GM20431 (cell line): ENCODE measurements around the gene ROCK1.
"Not testable (repeated sequence)": the region's sequence is repeated elsewhere in the genome, so short reads cannot be mapped to it uniquely, and the experiment has no call there.

ENCODE experiments used
- in situ Hi-C: fragments of 300-500 bp; cut with MseI, MboI; formaldehyde crosslinking; loops from one replicate; pipeline ENCODE4 v1.15.0; 2020; ENCODE audit warnings: low sequenced_read_pairs; ENCODE audit not compliant: unreplicated experiment

Gene ROCK1

GRCh38 chr18:21057112-21057511 is 54.5 kb downstream of the ROCK1 start:
- in situ Hi-C loops: no loop called here

DNA sequence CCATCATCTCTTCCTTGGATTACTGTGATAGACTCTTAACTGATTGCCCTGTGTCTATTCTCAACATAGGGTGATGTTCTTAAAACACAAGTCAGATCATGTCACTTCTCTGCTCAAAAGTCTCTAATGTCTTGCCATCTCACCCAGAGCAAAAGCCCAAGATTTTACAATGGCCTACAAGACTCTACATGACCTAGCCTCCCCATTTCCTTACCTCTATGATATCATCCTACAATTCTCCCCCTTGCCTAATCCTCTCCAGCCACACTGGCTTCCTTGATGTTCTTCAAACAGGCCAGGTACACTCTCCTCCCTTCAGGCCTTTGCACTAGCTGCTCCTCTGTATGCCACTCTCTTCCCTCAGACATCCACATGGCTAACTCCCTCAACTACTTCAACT is 55.1 kb downstream of the ROCK1 start:
- in situ Hi-C loops: no loop called here

- in situ Hi-C loops: no loop called here
Measured at GRCh38 chr18:21054252-21054821, 57.3 kb downstream of the ROCK1 start.

GRCh38 chr18:21053127-21053526 is 58.5 kb downstream of the ROCK1 start:
- in situ Hi-C loops: no loop called here

- in situ Hi-C loops: no loop called here
Measured at GRCh38 chr18:21052385-21052784, 59.2 kb downstream of the ROCK1 start.

GRCh38 chr18:21051620-21052019 is 60.0 kb downstream of the ROCK1 start:
- in situ Hi-C loops: no loop called here

DNA sequence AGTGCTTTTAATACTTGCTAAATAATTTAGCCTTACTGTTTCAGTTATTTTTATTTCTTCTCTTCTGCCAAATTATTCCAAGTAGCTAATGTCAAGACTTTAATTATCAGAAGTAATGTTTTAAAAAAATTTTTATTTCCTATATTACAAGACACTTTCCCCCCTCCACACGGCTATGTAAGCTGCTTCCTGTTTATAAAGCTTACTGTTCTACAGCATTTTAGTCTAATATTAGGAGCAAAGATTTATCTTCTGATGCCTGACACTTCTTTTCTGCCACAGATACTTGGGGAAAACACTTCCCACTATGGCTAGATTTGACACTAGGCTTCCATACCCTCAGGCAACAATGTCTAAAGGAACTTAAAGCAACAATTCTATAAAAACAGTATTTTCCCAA is 62.3 kb downstream of the ROCK1 start:
- in situ Hi-C loops: no loop called here

- in situ Hi-C loops: no loop called here
Measured at GRCh38 chr18:21047126-21047525, 64.5 kb downstream of the ROCK1 start.

- in situ Hi-C loops: no loop called here
Measured at GRCh38 chr18:21040466-21040865, 71.1 kb downstream of the ROCK1 start.

GRCh38 chr18:21038201-21038600 is 73.4 kb downstream of the ROCK1 start:
- in situ Hi-C loops: no loop called here

GRCh38 chr18:21031845-21032244 is 79.8 kb downstream of the ROCK1 start:
- in situ Hi-C loops: no loop called here

DNA sequence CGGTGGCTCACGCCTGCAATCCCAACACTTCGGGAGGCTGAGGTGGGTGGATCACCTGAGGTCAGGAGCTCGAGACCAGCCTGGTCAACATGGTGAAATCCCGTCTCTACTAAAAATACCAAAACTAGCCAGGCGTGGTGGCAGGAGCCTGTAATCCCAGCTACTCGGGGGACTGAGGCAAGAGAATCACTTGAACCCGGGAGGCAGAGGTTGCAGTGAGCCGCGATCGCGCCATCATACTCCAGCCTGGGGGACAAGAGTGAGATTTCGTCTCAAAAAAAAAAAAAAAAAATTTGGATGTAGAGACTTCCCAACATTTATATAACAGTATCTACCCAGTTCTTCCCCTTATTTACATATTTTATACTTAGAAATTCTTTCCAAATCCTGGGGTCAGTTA is 93.4 kb downstream of the ROCK1 start:
- in situ Hi-C loops: not testable (repeated sequence)

- in situ Hi-C loops: no loop called here
Measured at GRCh38 chr18:21012308-21012707, 99.3 kb downstream of the ROCK1 start.

- in situ Hi-C loops: no loop called here
Measured at GRCh38 chr18:21004726-21005125, 106.9 kb downstream of the ROCK1 start.

- in situ Hi-C loops: no loop called here
Measured at GRCh38 chr18:21000667-21001066, 110.9 kb downstream of the ROCK1 start.

DNA sequence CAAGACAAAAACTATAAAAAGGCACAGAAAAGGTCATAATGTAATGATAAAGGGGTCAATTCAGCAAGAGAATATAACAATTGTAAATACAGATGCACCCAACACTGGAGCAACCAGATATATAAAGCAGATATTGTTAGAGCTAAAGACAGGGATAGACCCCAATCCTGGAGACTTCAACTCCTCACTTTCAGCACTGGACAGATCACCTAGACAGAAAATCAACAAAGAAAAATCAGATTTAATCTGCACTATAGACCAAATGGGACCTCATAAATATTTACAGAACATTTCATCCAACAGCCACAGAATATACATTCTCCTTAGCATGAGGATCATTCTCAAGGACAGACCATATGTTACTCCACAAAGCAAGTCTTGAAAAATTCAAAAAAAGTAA is 114.2 kb downstream of the ROCK1 start:
- in situ Hi-C loops: no loop called here

GRCh38 chr18:20996418-20996817 is 115.2 kb downstream of the ROCK1 start:
- in situ Hi-C loops: no loop called here

- in situ Hi-C loops: no loop called here
Measured at GRCh38 chr18:20988726-20989125, 122.9 kb downstream of the ROCK1 start.

DNA sequence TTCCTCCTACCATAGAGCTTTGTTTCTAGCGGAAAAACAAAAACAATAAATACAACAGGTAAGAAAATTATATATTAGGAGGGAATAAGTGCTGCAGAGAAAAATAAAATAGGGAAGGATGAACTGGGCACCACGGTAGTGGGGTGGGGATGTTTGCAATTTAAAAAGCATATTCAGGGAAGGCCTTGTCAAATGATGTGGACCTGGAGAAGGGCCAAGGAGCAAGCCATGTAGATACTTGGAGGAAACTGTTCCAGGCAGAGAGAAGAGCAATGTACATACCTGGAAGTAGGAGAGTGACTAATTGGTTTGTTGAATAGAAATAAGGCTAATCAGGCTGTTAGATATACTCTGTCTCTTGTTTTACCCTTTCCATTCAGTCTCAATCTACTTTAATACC is 136.5 kb downstream of the ROCK1 start:
- in situ Hi-C loops: no loop called here

DNA sequence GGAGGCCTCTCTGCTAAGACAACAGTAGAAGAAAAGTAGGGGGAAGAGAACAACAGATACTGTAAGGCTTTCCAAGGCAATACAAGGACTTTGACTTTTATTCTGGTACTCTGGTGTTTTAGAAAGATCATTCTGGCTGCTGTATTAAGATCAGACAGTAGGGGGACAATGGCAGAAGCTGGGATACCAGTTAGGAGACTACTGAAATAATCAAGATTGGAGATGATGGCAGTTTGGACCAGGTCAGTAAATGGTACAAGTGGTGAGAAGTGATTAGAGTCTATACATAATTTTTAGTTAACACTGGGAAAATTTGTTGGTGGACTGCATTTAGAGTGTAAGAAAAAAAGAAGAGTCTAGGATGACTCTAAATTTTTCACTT is 139.7 kb downstream of the ROCK1 start:
- in situ Hi-C loops: no loop called here

DNA sequence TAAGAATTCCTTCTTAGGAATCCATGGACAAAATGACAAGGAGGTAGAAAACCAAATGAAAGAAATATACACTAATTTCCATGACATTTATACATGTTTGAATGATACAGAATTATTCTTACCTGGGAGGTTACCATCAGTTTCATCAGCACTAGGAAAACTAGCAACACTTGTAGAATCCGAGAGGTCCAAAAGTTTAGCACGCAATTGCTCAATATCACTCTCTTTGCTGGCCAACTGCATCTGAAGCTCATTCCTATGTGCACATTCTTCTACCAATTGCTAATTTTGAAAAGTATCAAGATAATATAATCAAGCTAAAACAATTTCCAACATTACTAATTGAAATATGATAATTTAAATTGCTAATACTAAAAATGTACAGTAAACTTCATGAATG is 144.8 kb downstream of the ROCK1 start:
- in situ Hi-C loops: no loop called here

DNA sequence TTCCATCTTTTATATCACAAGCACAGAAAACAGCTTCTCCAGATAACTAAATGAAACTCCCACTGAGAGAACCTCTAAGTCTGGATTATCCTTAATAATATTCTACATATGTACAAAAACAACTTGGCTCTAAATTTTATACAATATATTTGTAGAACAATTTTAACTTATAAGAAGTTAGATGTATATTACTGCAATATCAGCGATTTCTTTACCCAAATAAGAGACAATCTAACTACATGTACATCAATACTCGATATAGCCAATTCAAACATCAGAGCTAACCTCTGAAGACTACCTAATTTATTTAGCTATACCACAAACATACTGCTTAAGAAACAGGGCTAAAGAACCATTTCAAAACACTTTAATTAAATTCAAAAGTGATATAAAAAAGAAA is 148.6 kb downstream of the ROCK1 start:
- in situ Hi-C loops: no loop called here

DNA sequence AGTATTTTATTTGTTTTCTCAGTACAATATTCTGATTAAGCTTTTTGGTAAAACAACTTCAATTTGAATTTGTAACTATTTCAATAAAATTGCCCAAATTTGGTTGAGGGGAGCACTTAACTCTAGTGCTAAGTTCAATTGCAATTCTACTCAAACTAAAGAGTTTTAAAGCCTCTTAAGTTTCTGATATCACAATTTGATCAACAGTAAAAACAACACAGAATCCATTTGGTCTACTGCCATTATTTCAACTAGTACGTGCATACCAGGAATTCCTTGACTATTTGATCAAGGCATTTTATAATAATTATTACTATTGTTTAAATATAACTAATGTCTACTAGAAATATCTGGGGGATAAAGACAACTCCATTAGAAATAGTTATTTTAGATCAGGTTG is 150.9 kb downstream of the ROCK1 start:
- in situ Hi-C loops: no loop called here
